CD4-positive, alpha-beta T cell treated with Interleukin-1 beta for 1 hour (primary cell): ENCODE measurements around the gene PRSS16.
"Not testable (repeated sequence)": the region's sequence is repeated elsewhere in the genome, so short reads cannot be mapped to it uniquely, and the experiment has no call there.

ENCODE experiments used
- DNase-seq, 2 donors: peaks; one replicate each; pipeline ENCODE4 v3.0.0-alpha.2; 2020 to 2022

The PRSS16 gene

GRCh38 chr6:27242589-27243265 lies 4.8 kb upstream of the PRSS16 start:
- DNase-seq = no peak

- DNase-seq = no peak
Measured at GRCh38 chr6:27248783-27249182, 1.3 kb downstream of the PRSS16 start.

- no peak for DNase-seq
Measured at GRCh38 chr6:27250277-27251111, 3.0 kb downstream of the PRSS16 start.

- DNase-seq = peak; percentile 45 to 67
Measured at GRCh38 chr6:27251112-27251605, 3.7 kb downstream of the PRSS16 start.

GRCh38 chr6:27251606-27252251 lies 4.2 kb downstream of the PRSS16 start:
- peak; percentile 62 to 69 for DNase-seq

GRCh38 chr6:27254566-27254965 lies 7.1 kb downstream of the PRSS16 start:
- no peak for DNase-seq

GRCh38 chr6:27255866-27256265 lies 8.4 kb downstream of the PRSS16 start:
- DNase-seq = no peak

GRCh38 chr6:27260369-27260768 lies 12.9 kb downstream of the PRSS16 start:
- no peak for DNase-seq

- no peak for DNase-seq
Measured at GRCh38 chr6:27260836-27261375, 13.4 kb downstream of the PRSS16 start.

- DNase-seq = no peak
Measured at GRCh38 chr6:27263886-27264285, 16.4 kb downstream of the PRSS16 start.

GRCh38 chr6:27267003-27267402 lies 19.5 kb downstream of the PRSS16 start:
- DNase-seq = not testable (repeated sequence)

- no peak for DNase-seq
Measured at GRCh38 chr6:27267857-27268434, 20.4 kb downstream of the PRSS16 start.

GRCh38 chr6:27268803-27269202 lies 21.3 kb downstream of the PRSS16 start:
- DNase-seq = no peak

- DNase-seq = no peak
Measured at GRCh38 chr6:27273783-27274182, 26.3 kb downstream of the PRSS16 start.

GRCh38 chr6:27275025-27275956 lies 27.8 kb downstream of the PRSS16 start:
- no peak for DNase-seq

- no peak for DNase-seq
Measured at GRCh38 chr6:27279513-27280063, 32.1 kb downstream of the PRSS16 start.

GRCh38 chr6:27280064-27280539 lies 32.6 kb downstream of the PRSS16 start:
- DNase-seq = no peak

- no peak for DNase-seq
Measured at GRCh38 chr6:27280540-27281000, 33.1 kb downstream of the PRSS16 start.

- no peak for DNase-seq
Measured at GRCh38 chr6:27281105-27281539, 33.6 kb downstream of the PRSS16 start.

GRCh38 chr6:27281569-27281968 lies 34.1 kb downstream of the PRSS16 start:
- DNase-seq = no peak

GRCh38 chr6:27283279-27283678 lies 35.8 kb downstream of the PRSS16 start:
- DNase-seq = no peak
